ENCODE results near the gene VWDE. TPM values are rescaled to one million over a fixed set of nuclear protein-coding genes. Genes with fewer than 3 reads are reported as not detected.

The VWDE gene
- total RNA-seq, 1 experiment from 2014 or later = 9.7 TPM

DNA sequence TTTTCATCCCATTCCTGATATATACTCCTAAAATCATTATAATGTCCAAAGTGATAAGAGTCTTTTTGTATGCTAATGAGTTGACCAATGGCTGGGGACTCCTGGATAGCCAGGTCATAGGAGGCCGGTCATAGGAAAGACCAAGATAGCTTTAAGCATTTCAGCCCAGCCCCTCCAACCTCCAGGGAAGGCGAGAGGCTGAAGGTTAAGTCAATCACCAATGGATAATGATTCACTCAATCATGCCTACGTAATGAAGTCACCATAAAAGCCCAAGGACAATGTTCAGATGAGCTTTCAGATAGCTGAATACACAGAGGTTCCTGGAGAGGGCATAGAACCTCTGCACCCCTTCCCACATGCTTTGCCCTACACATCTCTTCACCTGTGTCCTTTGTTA lies 75.7 kb downstream of the VWDE start:
- no peaks in the 10 kb centered on the region for H3K27me3 ChIP-seq (ENCODE audit: control insufficient read depth, insufficient read depth, low read length)
- DNase-seq = no peak
- no peak overlapping the region for H3K4me3 ChIP-seq (ENCODE audit: insufficient read depth, low read depth, low read length)
- H3K36me3 ChIP-seq (replicated peaks; ENCODE audit: control insufficient read depth, insufficient read depth, low read length) = peaks cover 1% of the 10 kb centered on the region

DNA sequence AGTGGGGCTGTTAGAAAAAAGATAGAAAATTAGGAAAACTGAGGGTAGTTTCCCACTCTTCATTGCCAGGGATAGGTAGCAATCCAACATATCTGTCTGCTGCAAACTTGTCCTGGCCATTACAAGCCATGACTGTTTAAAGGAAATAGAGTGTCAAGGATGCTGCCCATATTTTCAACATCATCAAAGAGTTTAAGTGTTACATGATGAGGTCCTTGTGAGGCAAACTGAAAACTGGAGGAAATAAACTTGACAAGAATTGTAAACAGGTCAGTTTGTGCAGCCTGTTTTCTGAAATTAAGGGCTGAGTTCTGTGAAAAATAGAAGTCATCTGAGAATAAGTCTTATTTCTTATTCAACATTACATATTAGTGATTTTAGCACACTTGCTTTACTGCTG lies 78.0 kb downstream of the VWDE start:
- H3K27me3 ChIP-seq (ENCODE audit: control insufficient read depth, insufficient read depth, low read length) = no peaks in the 10 kb centered on the region
- H3K4me3 ChIP-seq (ENCODE audit: insufficient read depth, low read depth, low read length) = no peak overlapping the region
- H3K36me3 ChIP-seq (replicated peaks; ENCODE audit: control insufficient read depth, insufficient read depth, low read length) = peaks cover 1% of the 10 kb centered on the region
- no peak for DNase-seq

GRCh38 chr7:12323415-12323814 lies 80.2 kb downstream of the VWDE start:
- Histone ChIP-seq H3K4me3 (ENCODE audit: insufficient read depth, low read depth, low read length) (no peak overlapping the region), H3K27me3 (ENCODE audit: control insufficient read depth, insufficient read depth, low read length) (no peaks in the 10 kb centered on the region), H3K36me3 (replicated peaks; ENCODE audit: control insufficient read depth, insufficient read depth, low read length) (peaks cover 1% of the 10 kb centered on the region)
- DNase-seq = no peak

DNA sequence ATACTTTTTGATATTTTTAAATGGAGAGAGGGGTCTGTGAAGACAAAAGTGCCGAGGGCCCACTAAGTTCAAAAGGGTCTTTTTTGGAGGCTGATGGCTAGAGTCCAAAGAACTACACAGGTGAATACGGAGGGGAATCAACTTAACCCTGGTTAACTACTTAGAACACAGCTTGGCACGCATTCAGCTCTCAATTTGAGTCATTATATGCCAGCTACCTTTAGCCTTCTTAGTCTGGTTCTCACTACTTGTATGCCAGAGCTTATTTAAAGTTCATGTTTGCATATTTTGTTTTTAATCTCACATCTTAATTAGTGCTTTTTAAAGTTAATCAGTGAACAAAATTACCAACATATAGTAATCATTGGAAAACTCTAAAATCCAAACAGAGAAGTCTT lies 80.8 kb downstream of the VWDE start:
- H3K27me3 ChIP-seq (ENCODE audit: control insufficient read depth, insufficient read depth, low read length) = no peaks in the 10 kb centered on the region
- no peaks in the 10 kb centered on the region; the same call in 1 of the 2 replicates for H3K36me3 ChIP-seq (replicated peaks; ENCODE audit: control insufficient read depth, insufficient read depth, low read length)
- H3K4me3 ChIP-seq (ENCODE audit: insufficient read depth, low read depth, low read length) = no peak overlapping the region
- no peak for DNase-seq

- no peaks in the 10 kb centered on the region for H3K27me3 ChIP-seq (ENCODE audit: control insufficient read depth, insufficient read depth, low read length)
- no peak overlapping the region for H3K4me3 ChIP-seq (ENCODE audit: insufficient read depth, low read depth, low read length)
- H3K36me3 ChIP-seq (replicated peaks; ENCODE audit: control insufficient read depth, insufficient read depth, low read length) = no peaks in the 10 kb centered on the region; the same call in 1 of the 2 replicates
- DNase-seq = no peak
Measured at GRCh38 chr7:12322284-12322902, 81.3 kb downstream of the VWDE start.

GRCh38 chr7:12320987-12321647 lies 82.5 kb downstream of the VWDE start:
- no peak overlapping the region for H3K4me3 ChIP-seq (ENCODE audit: insufficient read depth, low read depth, low read length)
- DNase-seq = no peak
- no peaks in the 10 kb centered on the region for H3K27me3 ChIP-seq (ENCODE audit: control insufficient read depth, insufficient read depth, low read length)
- no peaks in the 10 kb centered on the region; the same call in 1 of the 2 replicates for H3K36me3 ChIP-seq (replicated peaks; ENCODE audit: control insufficient read depth, insufficient read depth, low read length)

GRCh38 chr7:12320241-12320986 lies 83.3 kb downstream of the VWDE start:
- Histone ChIP-seq H3K4me3 (ENCODE audit: insufficient read depth, low read depth, low read length) (no peak overlapping the region), H3K27me3 (ENCODE audit: control insufficient read depth, insufficient read depth, low read length) (no peaks in the 10 kb centered on the region), H3K36me3 (replicated peaks; ENCODE audit: control insufficient read depth, insufficient read depth, low read length) (no peaks in the 10 kb centered on the region; the same call in 1 of the 2 replicates)
- no peak for DNase-seq

DNA sequence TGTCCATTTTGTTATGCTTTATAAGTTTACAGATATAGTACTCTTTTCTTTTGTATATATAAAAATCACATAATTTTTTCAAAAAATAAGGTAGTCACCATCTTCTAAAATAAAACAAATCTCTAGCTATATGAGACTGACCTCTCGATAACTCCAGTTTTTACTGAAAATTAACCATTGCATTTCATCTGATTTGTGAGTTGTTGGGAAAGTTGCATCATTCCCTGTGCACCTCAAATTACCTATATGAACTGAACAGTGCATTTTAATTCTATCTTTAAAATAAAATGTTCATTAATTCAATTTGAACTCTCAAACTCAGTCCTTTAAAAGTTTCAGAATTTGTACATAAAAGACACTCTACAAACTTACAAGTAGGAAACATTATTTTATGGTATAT lies 86.0 kb downstream of the VWDE start:
- Histone ChIP-seq H3K36me3 (replicated peaks; ENCODE audit: control insufficient read depth, insufficient read depth, low read length) (no peaks in the 10 kb centered on the region), H3K27me3 (ENCODE audit: control insufficient read depth, insufficient read depth, low read length) (no peaks in the 10 kb centered on the region), H3K4me3 (ENCODE audit: insufficient read depth, low read depth, low read length) (no peak overlapping the region)
- DNase-seq = no peak

GRCh38 chr7:12316925-12317324 lies 86.7 kb downstream of the VWDE start:
- H3K27me3 ChIP-seq (ENCODE audit: control insufficient read depth, insufficient read depth, low read length) = no peaks in the 10 kb centered on the region
- no peaks in the 10 kb centered on the region for H3K36me3 ChIP-seq (replicated peaks; ENCODE audit: control insufficient read depth, insufficient read depth, low read length)
- H3K4me3 ChIP-seq (ENCODE audit: insufficient read depth, low read depth, low read length) = no peak overlapping the region
- no peak for DNase-seq

- no peak for DNase-seq
- Histone ChIP-seq H3K27me3 (ENCODE audit: control insufficient read depth, insufficient read depth, low read length) (no peaks in the 10 kb centered on the region), H3K4me3 (ENCODE audit: insufficient read depth, low read depth, low read length) (no peak overlapping the region), H3K36me3 (replicated peaks; ENCODE audit: control insufficient read depth, insufficient read depth, low read length) (no peaks in the 10 kb centered on the region)
Measured at GRCh38 chr7:12315049-12315448, 88.6 kb downstream of the VWDE start.

DNA sequence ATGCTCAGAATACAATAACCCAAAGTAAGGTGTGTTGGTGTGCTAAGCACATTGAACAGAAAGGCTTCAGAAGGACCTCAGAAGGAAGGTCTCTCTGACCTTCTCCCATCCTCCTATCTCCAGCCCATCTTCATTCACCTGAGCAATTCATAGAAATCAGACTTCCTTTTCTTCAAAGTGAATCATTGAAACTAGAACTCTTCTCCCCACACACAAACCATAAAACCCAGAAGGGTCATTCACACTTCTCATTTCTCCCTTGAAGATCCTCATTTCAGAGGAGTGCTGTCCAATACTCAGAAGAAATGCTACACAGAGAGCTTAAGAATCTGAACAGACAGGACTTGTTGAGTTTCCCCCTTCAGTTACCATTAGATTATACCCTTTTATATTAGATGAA lies 89.5 kb downstream of the VWDE start:
- Histone ChIP-seq H3K4me3 (ENCODE audit: insufficient read depth, low read depth, low read length) (no peak overlapping the region), H3K36me3 (replicated peaks; ENCODE audit: control insufficient read depth, insufficient read depth, low read length) (no peaks in the 10 kb centered on the region), H3K27me3 (ENCODE audit: control insufficient read depth, insufficient read depth, low read length) (no peaks in the 10 kb centered on the region)
- no peak for DNase-seq

- Histone ChIP-seq H3K36me3 (replicated peaks; ENCODE audit: control insufficient read depth, insufficient read depth, low read length) (no peaks in the 10 kb centered on the region), H3K27me3 (ENCODE audit: control insufficient read depth, insufficient read depth, low read length) (no peaks in the 10 kb centered on the region), H3K4me3 (ENCODE audit: insufficient read depth, low read depth, low read length) (no peak overlapping the region)
- DNase-seq = no peak
Measured at GRCh38 chr7:12305502-12305901, 98.2 kb downstream of the VWDE start.

DNA sequence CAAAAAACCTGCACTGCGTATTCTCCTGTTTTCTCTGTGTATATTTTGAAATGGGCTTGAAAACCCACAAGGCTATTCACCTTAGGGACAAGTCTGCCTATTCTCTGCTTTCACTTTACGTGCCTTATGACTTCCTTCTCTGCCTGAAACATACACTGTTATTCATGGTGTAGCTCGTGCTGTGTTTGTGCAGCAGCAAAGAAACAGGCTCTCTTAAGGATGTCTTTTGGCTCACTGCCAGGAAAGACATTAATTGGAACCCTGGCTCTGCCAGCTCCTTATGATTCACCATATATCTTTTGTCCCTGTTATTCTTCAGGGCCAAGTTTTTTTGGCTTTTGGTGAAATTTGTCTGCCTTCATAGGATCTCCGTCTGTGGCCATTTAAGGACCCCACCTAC lies 100.2 kb downstream of the VWDE start:
- Histone ChIP-seq H3K36me3 (replicated peaks; ENCODE audit: control insufficient read depth, insufficient read depth, low read length) (no peaks in the 10 kb centered on the region), H3K4me3 (ENCODE audit: insufficient read depth, low read depth, low read length) (no peak overlapping the region), H3K27me3 (ENCODE audit: control insufficient read depth, insufficient read depth, low read length) (no peaks in the 10 kb centered on the region)
- no peak for DNase-seq

DNA sequence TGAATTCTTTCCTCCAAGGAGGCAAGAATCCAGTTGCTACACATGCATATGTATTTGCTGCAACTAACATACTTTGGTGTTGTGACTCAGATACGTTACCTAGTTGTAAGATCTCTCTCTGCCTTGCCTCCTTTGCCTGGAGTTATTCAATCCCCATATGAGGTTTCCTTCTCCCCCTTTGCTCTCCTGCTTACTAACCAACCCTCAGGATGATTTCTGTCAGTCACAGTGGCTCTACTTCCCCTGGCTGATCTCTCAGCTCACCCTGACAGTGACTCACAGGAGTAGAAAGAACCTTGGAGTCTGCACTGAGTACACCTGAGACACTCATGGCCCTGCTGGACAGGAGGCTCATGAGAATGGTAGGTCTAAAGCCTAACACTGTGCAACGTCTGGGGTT lies 100.6 kb downstream of the VWDE start:
- Histone ChIP-seq H3K36me3 (replicated peaks; ENCODE audit: control insufficient read depth, insufficient read depth, low read length) (no peaks in the 10 kb centered on the region), H3K27me3 (ENCODE audit: control insufficient read depth, insufficient read depth, low read length) (no peaks in the 10 kb centered on the region), H3K4me3 (ENCODE audit: insufficient read depth, low read depth, low read length) (no peak overlapping the region)
- no peak for DNase-seq

- DNase-seq = no peak
- Histone ChIP-seq H3K27me3 (ENCODE audit: control insufficient read depth, insufficient read depth, low read length) (no peaks in the 10 kb centered on the region), H3K4me3 (ENCODE audit: insufficient read depth, low read depth, low read length) (no peak overlapping the region), H3K36me3 (replicated peaks; ENCODE audit: control insufficient read depth, insufficient read depth, low read length) (no peaks in the 10 kb centered on the region)
Measured at GRCh38 chr7:12300415-12300814, 103.2 kb downstream of the VWDE start.

Measured in H7 (cell line).